Lung (tissue), 12 donors: ENCODE results near the gene PPP2R5C. TPM values are rescaled to one million over a fixed set of nuclear protein-coding genes. Genes with fewer than 3 reads are reported as not detected.

ENCODE experiments used
- ATAC-seq: fragments of 200-7000 bp; cut with Tn5 transposase; one replicate; pipeline ENCODE4 v1.9.1; 2020; ENCODE audit warnings: moderate number of reproducible peaks; ENCODE audit not compliant: insufficient read depth, low FRiP score
- DNase-seq, 3 donors: peaks; one replicate each; pipeline ENCODE4 v3.0.0-alpha.2; 2013 to 2017
- H3K27ac ChIP-seq, 2 donors: one replicate each; pipeline ENCODE4 v1.5.1; 2013; ENCODE audit warnings: mild to moderate bottlenecking in 2 of 2, moderate library complexity in 2 of 2, control low read depth in 1 of 2, inconsistent platforms in 1 of 2, low read depth in 1 of 2, low read length in 1 of 2
- H3K27me3 ChIP-seq, 3 donors: one replicate each; pipeline ENCODE4 v1.5.1; 2013; ENCODE audit warnings: low read length in 2 of 3; ENCODE audit not compliant: control insufficient read depth in 3 of 3, insufficient read depth in 3 of 3
- H3K36me3 ChIP-seq, 4 donors: one replicate each; pipeline ENCODE4 v1.5.1; 2013; ENCODE audit warnings: low read length in 4 of 4, mild to moderate bottlenecking in 1 of 4, moderate library complexity in 1 of 4; ENCODE audit not compliant: control insufficient read depth in 4 of 4, insufficient read depth in 4 of 4
- H3K4me1 ChIP-seq, 5 donors: one replicate each; pipeline ENCODE4 v1.5.1; 2013; ENCODE audit warnings: low read length in 5 of 5, mild to moderate bottlenecking in 2 of 5, moderate library complexity in 1 of 5; ENCODE audit not compliant: control insufficient read depth in 5 of 5, insufficient read depth in 5 of 5
- H3K4me3 ChIP-seq: one replicate; pipeline ENCODE4 v1.5.1; 2013; ENCODE audit warnings: mild to moderate bottlenecking, control low read depth, moderate library complexity
- H3K9ac ChIP-seq, 2 donors: one replicate each; pipeline ENCODE4 v1.5.1; 2013; ENCODE audit warnings: low read length in 2 of 2, control low read depth in 1 of 2; ENCODE audit not compliant: insufficient read depth in 1 of 2
- H3K9me3 ChIP-seq, 4 donors: one replicate each; pipeline ENCODE4 v1.5.1; 2013; ENCODE audit warnings: low read length in 3 of 4, mild to moderate bottlenecking in 1 of 4, moderate library complexity in 1 of 4; ENCODE audit not compliant: control insufficient read depth in 4 of 4, insufficient read depth in 3 of 4
- CTCF ChIP-seq: IDR thresholded peaks from 2 replicates; pipeline ENCODE4 v1.5.1; 2012; ENCODE audit warnings: mild to moderate bottlenecking; ENCODE audit errors: control extremely low read depth, extremely low read depth
- WGBS, 2 donors: extraction: QIAGEN DNeasy Blood & Tissue Kit; methylation state at CpG; one replicate each; pipeline ENCODE4 v1.1.7; 2013; 5-methylcytosine and 5-hydroxymethylcytosine counted together
- polyA plus RNA-seq, 2 donors: library from polyadenylated mRNA; stranded (reverse); fragments of 200-250 nt; gene quantifications; one replicate each; pipeline ENCODE4 v1.2.1, GENCODE V29; 2013
- total RNA-seq, 2 donors: library from RNA; depleted of rRNA in 1 of 2; stranded (reverse); fragments of >200 nt in 1 of 2; gene quantifications; one replicate each; pipeline ENCODE4 v1.2.1, GENCODE V29; 2014 to 2021
- donor health status: control.
- donor health status: control.
- donor health status: Bipolar disorder and iron deficiency.
- donor health status: healthy.
- donor health status: DM: yes; HTN: yes; CAD: no.

Gene PPP2R5C
- total and polyA plus RNA-seq, 4 donors, result 66.6 to 180 (median 126) TPM

- TF ChIP-seq CTCF, result no peak
- WGBS, 2 donors, result 98% methylated on average over 9 of the region's 9 CpGs
These were observed 135.8 kb downstream of the PPP2R5C start for GRCh38 chr14:101897326-101897725.

GRCh38 chr14:101898416-101898815 is 136.9 kb downstream of the PPP2R5C start:
- Histone ChIP-seq H3K4me3 (no peak overlapping the region), H3K9ac (no peak overlapping the region), H3K9me3 (no peaks in the 10 kb centered on the region), H3K27me3 (no peaks in the 10 kb centered on the region), H3K36me3 (peaks cover 40 to 49% (median 40%) of the 10 kb centered on the region in 4 donors), H3K27ac (no peak overlapping the region), H3K4me1 (no peaks in the 10 kb centered on the region)
- no peak for ATAC-seq
- no peak for TF ChIP-seq CTCF
- WGBS, 2 donors, result 96 to 97% methylated on average over 8 of the region's 8 CpGs
- no peak for DNase-seq

More at GRCh38 chr14:101897326-101897725, 135.8 kb downstream of the PPP2R5C start:
- no peak for DNase-seq
- Histone ChIP-seq H3K9ac (no peak overlapping the region), H3K9me3 (no peaks in the 10 kb centered on the region), H3K4me1 (no peaks in the 10 kb centered on the region), H3K27ac (no peak overlapping the region), H3K4me3 (no peak overlapping the region), H3K36me3 (peaks cover 30 to 46% (median 37%) of the 10 kb centered on the region in 4 donors), H3K27me3 (no peaks in the 10 kb centered on the region)
- ATAC-seq, result no peak

- H3K9ac ChIP-seq, result no peak overlapping the region
- H3K9me3 ChIP-seq, result no peaks in the 10 kb centered on the region
- H3K36me3 ChIP-seq, result peaks cover 36 to 49% (median 40%) of the 10 kb centered on the region in 4 donors
- ATAC-seq, result no peak
- no peak overlapping the region for H3K4me3 ChIP-seq
- 95% methylated on average over 11 of the region's 11 CpGs for WGBS, 2 donors
- H3K27me3 ChIP-seq, result no peaks in the 10 kb centered on the region
- no peaks in the 10 kb centered on the region for H3K4me1 ChIP-seq
- no peak overlapping the region for H3K27ac ChIP-seq
- no peak for DNase-seq
- TF ChIP-seq CTCF, result no peak
These were observed 137.8 kb downstream of the PPP2R5C start for GRCh38 chr14:101899263-101899662.

GRCh38 chr14:101900253-101900652 is 138.7 kb downstream of the PPP2R5C start:
- ATAC-seq (no peak), DNase-seq (no peak)
- no peaks in the 10 kb centered on the region for H3K9me3 ChIP-seq
- no peak overlapping the region for H3K4me3 ChIP-seq
- peaks cover 34 to 53% (median 47%) of the 10 kb centered on the region in 4 donors for H3K36me3 ChIP-seq
- H3K9ac ChIP-seq, result no peak overlapping the region
- H3K4me1 ChIP-seq, result no peaks in the 10 kb centered on the region
- WGBS, 2 donors, result 95 to 96% methylated on average over 10 of the region's 10 CpGs
- H3K27ac ChIP-seq, result no peak overlapping the region
- H3K27me3 ChIP-seq, result no peaks in the 10 kb centered on the region
- TF ChIP-seq CTCF, result no peak
